Endothelial cell of hepatic sinusoid (primary cell): Measurements from ENCODE around the gene AHDC1.

Experiments
- in situ Hi-C: cut with HindIII; loops from 2 replicates; pipeline ENCODE4 v1.10.0; 2017; ENCODE audit warnings: low sequenced_read_pairs

The AHDC1 gene

DNA sequence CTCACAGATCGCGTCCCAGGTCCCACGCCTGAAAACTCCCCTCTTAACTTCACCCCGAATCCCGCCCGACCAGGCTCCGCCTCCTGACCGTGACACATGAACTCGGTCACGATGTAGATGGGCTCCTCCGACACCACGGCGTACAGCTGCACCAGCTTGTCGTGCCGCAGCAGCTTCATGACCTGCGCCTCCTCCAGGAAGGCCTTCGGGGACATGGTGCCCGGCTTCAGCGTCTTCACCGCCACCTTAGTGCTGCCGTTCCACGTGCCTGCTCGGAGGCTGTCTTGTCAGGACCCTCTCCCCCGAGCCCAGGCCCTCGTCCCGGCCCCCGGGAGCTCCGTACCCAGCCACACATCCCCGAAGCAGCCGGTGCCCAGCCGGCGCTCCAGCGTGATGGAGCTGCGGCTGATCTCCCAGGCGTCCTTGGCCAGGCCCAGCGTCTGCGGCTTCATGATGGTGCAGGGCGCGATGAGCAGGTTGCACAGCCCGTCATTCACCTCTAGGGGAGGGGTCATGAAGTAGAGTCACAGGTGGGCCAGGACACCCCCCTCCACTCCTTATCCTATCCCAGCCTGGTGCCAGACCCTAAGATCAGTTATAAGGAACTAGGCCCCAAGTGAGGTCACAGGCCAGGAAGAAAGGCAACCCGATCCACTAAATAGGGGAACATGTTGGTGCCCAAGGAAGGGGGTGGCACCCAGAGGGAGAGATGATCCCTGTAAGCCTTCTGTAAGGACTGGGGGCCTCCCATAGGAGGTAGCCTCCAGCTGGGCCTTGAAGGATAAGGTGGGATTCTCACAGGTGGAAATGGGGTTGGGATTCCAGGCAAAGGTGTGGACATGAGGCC, 11.6 kb upstream of the AHDC1 start:
- in situ Hi-C loops, result loop anchor here (5.0 kb wide), 1 partner anchor 52 kb away; no protein-coding TSS in a partner anchor

DNA sequence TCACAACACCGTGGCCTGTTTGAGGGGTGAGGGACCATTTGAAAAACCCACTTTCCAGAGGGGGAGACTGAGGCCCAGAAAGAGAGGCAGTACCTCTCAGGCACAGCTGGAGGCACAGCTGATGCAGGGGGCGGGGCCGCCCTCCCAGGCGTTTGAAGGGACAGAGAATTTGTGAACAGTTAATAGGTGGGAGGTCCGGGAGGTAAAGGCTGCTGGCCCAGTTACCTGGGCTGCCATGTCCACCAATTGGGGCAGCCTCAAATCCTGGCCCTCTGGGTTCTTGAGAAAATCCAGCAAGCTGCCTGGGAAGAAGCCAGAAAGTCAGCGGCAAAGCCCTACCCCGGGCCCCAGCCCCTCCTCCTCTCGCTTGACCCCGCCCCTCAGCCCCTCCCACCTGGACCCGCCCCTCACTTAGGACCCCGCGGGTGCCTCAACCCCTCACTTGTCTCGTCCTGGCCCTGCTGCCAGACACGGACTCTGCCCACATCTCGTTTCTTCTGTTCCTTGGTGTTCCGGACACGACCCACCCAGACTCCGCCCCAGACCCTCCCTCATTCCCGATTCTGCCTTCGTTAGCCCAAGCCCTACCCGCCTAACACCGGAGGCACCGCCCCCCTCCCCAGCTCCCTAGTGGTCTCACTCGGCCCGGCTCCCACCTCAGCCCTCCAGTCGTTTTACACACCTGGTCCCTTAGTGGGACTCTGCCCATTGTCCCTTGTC, 10.8 kb upstream of the AHDC1 start:
- in situ Hi-C loops, result loop anchor here (5.0 kb wide), 1 partner anchor 53 kb away; no protein-coding TSS in a partner anchor

DNA sequence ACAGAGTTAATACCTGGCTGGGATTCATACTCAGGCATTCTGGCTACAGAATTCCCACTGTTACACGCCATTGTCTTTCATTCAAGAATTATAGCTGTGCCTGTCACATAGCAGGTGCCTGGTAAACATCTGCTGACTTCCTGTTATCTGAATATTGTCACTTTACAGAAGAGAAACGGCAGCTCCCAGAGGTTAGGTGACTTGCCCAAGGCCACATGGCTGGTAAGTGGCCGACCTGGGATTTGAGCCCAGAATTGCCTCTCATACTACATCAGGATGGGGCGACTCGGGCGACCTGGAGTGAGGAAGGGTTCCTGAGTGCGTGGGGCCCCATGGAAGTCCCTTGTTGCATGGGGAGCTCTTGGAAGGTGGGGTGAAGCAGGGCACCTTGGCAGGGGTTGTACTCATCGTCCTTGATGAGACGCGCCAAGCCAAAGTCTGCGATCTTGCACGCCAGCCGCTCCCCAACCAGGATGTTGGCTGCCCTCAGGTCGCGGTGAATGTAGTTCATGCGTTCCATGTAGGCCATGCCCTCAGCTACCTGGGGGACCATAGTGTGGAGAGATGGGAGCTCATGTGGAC, 10.2 kb upstream of the AHDC1 start:
- in situ Hi-C loops, result no loop called here

DNA sequence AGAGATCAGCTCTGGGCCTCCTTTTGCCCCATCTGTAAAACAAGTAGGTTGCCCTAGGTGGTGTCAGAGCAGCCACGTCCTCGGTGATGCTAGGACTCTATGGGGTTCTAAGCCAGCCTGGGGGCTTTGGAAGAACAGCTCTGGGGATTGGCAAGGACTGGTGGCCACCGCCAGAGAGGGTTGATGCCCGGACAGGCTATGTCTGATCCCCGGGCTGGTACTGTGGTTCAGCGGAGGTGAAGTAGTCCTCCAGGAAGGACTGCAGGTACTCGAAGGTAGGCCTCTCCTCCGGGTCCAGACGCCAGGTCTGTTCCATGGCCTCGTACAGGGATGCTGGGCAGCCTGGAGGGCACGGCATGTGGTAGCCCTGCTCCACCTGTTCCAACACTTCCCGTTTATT, 8.8 kb upstream of the AHDC1 start:
- in situ Hi-C loops, result no loop called here

DNA sequence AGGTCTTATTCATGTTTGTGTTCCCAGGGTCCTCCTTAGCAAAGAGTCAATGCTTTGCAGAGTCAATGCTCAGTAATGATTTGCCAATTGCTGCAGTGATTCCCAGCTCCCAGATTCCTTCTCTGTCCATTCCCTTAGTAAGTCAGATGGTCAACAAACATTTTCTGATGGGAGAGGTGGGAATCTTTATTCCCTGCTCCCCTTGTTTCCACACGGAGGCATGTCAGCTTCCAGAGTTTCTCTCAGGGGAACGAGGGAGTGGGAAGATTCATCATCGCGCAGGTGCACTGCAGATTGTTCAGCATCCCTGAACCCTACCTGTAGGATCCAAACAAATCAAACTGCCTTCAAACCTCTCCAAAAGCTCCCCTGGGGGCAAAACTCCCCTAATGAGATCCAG, 7.5 kb upstream of the AHDC1 start:
- in situ Hi-C loops, result no loop called here

DNA sequence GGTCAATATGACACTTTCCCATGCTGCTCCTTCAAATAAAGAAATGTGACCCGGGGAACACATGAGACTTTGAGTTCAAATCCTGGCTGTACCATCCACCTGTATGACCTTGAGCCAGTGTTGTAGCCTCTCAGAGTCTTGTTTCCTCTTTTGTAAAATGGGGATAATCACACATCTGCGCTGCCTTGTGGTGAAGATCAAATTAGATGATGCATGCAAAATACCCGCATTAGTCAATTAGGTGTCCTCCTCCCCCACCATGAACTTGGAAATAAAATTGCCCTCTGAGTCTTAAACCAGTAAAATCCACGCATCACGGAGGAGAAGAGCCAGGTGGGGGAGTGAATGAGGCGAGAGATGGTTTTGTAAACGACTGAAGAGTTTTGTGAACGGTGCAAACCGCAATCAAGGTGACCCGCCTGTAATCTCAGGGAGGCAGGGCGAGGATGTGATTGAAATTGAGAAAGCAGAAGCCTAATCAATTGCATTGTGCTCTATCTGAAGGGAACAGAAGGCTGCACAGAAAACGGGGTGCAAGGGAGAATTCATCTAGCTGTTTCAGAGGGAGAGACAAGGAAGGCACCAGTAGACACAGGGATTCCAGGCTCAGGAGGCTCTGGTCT, 5.8 kb upstream of the AHDC1 start:
- in situ Hi-C loops, result no loop called here

DNA sequence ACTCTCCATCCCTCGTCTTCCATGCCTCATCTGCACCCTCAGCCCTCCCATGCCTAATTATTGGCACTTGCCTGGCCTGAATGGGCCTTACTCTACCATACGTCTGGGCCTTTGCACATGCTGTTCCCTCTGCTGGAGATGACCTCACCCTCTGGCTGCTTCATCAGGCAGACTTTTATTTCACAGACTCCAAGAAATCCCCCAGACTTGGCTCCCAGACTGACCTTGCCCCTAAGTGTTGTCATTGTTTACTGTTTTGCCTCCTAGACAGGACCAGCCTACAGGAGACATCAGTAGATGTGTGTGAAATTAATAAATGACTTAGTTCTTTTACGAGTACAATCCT, 5.2 kb upstream of the AHDC1 start:
- in situ Hi-C loops, result no loop called here

DNA sequence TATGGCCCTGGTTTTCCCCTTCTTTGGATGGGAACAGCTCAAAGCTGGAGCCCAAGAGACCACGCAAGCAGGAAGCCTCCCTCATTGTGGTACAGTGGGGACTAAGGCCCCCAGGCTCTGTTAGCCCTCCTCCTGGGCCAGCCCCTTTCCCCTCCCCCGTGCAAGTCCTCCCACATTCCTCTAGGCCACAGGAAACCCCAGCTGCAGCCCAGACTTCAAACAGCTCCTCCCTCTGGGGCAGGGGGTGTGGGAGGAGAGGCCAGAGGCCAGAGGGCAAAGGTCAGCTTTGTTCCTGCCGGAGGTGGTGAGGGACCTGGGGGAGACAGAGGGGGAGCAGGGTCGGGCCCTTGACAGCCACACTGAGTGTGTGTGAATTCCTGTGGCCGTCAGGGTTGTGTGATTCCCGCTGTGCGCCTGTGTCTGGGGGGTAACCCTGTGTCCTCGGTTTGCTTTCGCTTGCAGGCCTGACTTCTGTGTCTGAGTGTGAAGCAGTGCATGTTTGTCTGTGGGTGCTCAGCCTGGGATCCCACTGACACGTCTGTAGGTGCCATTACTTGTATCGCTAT, 3.4 kb upstream of the AHDC1 start:
- in situ Hi-C loops, result no loop called here

DNA sequence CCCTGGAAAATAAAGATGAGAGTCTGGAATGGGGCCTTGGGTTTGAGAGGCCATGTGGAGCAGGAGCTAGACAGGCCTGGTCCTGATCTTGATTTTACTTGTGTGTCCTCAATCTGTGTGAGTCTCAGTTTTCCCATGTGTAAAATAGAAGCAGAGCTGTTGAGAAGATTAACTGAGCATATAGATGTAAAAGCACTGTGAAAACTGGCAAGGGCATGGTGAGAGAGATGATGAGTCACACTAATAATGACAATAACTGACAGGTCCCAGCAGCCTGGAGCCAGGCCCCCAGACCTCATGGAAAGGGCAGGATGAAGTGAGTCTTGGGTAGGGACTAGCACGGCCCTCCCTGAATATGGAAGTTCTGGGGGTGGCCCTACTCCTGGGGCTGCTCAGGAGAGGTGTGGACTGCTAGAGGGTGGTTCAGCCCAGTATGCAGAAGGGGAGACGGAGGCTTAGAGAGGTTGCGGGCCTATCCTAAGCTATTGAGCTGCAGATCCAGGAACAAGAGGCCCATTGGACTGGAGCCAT, 2.8 kb upstream of the AHDC1 start:
- in situ Hi-C loops, result no loop called here

DNA sequence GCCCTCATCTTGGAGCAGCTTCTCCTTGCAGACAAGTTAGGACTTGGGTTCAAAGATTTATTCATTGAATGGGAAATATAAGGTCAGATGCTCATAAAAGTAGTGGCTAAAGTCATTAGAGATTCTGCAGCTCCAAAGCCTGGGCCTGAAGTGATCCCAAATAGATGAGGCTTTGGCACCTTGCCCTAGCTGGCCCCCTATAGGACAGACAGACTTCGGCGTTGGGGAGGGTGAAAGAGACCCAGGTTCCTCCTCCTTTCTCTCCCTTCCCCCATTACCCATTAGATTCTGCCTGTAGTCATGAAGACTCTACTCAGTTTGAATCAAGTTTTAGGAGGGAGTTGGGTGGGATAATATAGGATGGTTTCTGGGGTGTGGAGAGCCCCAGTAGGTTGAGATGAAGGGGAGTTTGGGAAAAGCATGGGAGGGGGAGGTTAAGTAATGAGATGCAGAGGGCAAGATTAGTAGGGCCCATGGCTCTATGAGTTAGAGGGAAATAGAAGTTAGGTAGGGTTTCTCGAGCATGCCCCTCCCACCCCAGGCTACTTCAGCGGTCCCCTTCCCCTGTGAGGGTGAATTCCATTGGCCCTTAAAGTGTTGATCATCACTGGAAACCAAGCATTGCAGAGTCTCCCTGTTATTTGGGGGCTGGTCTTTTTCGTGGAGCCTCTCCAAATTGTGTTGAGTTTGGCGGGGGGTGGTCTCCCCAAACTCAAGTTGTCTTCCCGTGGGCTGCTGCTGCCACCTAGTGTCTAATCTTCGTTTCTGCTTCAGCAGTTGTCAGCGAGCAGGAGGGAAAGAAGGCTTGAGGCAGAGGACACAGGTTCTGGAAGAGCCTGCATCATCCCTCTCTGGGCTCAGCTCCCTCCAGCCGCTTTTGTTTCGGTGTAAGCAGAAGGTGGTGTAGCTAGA, 2.1 kb upstream of the AHDC1 start:
- in situ Hi-C loops, result no loop called here

DNA sequence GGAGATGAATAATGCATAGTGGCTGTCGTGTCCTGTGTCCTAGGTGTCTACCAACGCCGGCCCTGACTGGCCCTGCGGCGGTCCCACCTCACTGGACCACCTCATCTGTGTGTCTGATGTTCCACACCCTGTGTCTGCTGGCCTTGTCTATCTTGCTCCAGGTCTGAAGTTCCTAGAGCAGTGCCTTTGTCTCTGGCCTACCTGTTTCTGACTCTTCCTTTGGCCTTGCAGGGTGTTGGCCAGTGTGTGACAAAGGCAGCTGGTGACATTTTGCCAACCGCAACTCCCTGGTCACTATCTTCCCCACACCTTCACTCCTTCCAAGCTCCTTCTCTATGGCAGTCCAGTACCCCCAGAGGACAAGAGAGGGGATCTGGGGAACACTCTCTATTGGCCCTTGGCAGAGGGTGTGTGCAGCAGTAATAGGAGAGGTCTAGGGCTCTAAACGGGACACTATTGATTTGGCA, 1.4 kb upstream of the AHDC1 start:
- in situ Hi-C loops, result no loop called here

DNA sequence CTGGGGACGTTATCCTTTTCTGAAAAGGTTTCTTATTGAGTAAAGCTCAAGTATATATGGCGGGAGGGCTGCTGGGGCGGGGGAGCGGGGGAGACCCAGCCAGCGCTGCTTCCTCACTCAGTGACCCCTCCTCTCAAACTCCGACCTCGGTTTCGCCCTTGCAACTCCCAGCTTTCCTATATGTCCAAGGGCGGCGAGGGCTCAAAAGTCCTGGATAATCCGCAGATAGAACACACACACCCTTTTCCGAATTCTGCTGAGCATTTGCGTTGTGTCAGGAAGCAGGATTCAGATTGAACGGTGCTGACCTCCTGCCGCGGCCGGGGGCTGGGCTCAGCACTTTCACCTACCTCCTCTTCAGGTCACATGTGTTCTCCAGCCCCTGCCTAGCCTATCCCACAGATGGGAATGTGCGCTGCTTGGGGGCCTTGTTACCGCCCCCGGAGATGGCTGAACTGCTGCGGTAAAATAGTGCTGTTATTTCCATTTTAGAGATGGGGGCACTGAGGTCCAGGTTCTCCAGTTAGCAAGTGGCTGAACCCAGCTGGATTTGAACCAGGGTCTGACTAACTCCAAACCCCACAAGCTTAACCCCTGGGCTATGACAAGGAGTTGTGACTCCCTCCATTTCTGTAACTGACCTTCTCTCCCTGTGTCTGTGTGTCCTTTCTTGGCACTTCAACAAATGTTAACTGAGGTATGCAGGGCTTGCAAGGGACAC, 795 bp upstream of the AHDC1 start:
- in situ Hi-C loops, result no loop called here

DNA sequence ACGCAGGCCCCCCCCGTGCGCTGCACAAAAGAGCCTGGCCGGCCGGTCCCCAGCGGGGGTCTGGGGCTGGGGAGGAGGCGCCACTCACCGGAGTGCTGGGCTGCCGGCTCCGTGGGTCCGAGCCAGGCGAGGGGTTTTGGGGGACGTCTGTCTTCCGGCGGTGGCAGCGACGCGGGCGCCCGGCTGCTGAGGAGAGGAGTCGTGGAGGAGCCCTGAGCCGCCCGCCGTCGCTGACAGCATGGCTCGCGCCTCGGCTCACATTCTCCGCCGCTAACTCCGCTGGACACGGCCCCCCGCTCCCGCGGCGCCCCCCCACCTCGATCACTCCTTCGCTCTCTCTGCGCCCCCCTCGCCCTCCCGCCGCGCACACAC, 649 bp downstream of the AHDC1 start:
- in situ Hi-C loops, result no loop called here

DNA sequence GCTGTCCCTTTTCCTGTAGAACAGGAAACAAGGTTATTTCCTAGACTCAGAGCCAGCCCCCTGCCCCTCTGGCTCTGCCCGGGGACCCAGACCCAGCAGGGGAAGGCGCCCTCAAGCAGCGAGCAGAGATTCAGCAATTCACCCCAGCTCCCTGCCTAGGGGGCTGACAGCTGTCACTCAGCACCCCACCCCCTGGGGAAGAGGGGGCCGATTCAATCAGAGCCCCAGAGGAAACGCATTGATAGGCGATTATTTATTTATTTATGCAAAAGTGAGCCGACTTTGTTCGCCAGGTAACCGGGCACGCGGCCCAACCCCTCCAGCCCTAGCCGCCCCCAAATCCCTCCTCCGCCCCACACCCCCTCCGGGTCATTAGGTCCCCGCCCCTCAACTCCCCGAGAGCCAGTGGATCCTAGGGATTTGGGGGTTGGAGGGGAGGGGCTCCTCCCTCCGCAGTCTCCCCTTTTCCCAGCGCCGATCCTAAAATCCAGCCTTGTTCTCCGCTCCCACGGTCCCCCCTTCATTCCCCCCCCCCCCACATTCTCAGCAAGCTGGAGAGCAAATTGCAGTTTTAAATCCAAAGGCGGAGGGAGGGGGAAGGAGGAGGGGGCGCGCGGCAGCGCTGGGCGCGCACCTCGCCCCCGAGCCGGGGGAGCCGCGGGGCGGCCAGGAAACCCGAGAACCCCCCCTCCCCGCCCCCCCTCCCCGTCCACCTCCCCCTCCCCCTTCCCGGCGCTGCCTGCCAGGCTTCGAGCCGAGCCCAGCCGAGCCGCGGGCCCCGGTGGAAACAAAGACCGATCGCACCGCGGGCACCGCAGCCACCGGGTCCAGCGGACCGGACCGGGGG, 1.3 kb downstream of the AHDC1 start:
- in situ Hi-C loops, result no loop called here

DNA sequence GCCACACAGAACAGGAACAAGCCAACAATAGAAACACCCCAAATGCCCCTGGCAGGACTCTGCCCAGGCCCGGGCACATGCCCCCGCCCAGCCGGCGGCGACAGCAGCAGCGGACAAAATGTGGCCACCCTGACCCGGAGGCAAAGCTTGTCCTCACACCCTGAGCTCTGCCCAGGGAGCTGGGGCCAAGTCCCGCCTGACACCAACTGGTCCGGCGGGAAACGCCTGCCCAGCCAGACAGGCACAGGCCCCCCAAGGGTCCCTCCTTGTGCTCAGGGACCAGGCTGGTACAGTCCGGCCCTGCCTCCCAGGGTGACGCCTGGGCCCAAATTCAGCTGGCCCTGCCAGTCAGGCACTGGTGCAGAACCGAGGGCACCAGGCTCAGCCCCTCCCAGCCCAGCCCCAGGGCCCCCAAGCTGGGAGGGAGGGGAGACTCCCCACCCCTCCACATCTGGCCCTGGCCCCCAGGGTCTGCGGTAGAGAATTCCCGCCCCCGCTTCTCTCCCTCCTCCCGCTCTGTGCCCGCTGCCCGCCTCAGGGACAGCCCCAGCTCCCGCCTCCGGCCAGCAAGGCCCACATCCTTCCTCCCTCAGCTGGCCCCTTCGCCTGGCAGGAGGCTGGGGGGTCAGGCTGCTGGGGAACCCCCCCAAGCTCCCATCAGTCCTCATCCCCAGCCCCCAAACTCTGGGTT, 2.0 kb downstream of the AHDC1 start:
- in situ Hi-C loops, result no loop called here

DNA sequence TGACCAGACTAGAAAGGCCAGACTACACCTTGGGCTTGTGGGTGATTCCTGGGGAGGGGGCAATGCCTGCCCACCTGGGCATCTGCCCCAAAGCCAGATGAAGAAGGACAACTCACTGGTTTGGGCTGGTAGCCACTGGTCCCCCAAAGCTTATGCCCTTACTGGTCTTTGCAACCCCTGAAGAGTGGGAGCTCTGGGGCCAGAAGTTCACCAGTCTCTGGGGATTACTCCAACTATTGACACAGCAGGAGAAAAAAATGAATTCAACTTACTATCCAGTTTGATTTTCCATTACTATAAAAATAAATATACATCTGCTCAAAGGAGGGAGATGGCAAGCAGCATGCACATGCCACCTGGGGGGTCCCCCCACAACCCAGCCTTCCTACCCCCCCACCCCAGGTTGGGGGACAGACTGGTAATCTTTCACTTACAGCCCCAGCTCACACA, 2.6 kb downstream of the AHDC1 start:
- in situ Hi-C loops, result no loop called here

DNA sequence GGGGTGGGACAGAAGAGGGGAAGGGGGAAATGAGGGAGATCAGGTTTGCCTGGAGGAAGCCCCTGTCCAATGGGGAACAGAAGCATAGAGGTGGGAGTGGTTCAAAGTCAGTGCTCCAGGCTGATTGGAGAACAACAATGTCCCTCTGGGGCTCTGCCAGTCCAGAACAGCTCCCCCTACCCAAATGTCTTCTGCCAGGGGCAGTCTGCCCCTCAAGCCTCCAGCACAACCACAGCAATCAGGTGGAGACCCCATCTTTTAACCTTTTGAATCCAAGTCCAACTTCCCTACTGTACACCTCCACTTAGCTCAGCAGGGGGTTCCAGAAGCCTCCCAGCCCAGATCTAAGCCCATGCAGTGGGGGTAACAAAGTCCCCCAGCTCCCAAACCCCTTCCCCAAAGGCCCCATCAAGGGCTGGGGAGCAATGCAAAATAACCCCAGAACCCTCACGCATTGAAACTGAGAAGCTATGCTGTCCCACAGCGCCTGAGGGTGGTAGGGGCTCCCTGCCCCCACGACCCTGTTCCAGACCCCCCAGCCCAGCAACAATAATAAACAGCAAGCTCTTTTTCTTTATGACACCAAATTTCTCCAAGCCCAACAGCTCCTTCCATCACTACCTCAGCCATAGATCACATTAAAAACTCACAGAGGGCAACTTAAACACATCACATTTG, 3.3 kb downstream of the AHDC1 start:
- in situ Hi-C loops, result no loop called here
